IMR-90 (cell line): Measurements from ENCODE around the gene RHOU. TPM values are rescaled to one million over a fixed set of nuclear protein-coding genes. Genes with fewer than 3 reads are reported as not detected.

Experiments
- ATAC-seq: fragments of 200-7000 bp; cut with Tn5 transposase; 2 replicates; pipeline ENCODE4 v1.9.1; 2020; ENCODE audit warnings: low read depth, mild to moderate bottlenecking, moderate library complexity
- BruUV-seq: library from RNA; stranded (reverse); fragments of 400-500 nt; replicated peaks from 2 replicates; lab custom pipeline; 2021; lab: Mats Ljungman, UMichigan
- CTCF ChIA-PET: fragments of 300-600 bp; formaldehyde crosslinking; extraction: SDS; loops from one replicate; lab custom pipeline; 2021; ENCODE audit warnings: antibody characterized with exemption; lab: Yijun Ruan, JAX
- POLR2A ChIA-PET: fragments of 300-600 bp; sonication (Branson Sonifier 250); formaldehyde crosslinking; loops from one replicate; lab custom pipeline; 2022; ENCODE audit warnings: antibody characterized with exemption; ENCODE audit not compliant: unreplicated experiment; lab: Charles Lee
- DNase-seq: peaks from one replicate; pipeline ENCODE4 v3.0.0; 2013
- H2AFZ ChIP-seq: replicated peaks from 2 replicates; pipeline ENCODE3; 2013; ENCODE audit warnings: low read length, mild to moderate bottlenecking; ENCODE audit not compliant: poor library complexity
- H2AK5ac ChIP-seq: 2 replicates; pipeline ENCODE4 v1.6.1; 2013; ENCODE audit warnings: low read depth, low read length, inconsistent platforms
- H2AK9ac ChIP-seq: replicated peaks from 2 replicates; pipeline ENCODE3; 2013; ENCODE audit warnings: mild to moderate bottlenecking, low read depth, low read length, moderate library complexity; ENCODE audit not compliant: poor library complexity
- H2BK120ac ChIP-seq: 2 replicates; pipeline ENCODE4 v1.6.1; 2013; ENCODE audit warnings: low read depth, low read length, inconsistent platforms
- H2BK15ac ChIP-seq: 3 replicates; pipeline ENCODE4 v1.6.1; 2013; ENCODE audit warnings: low read depth, low read length, inconsistent platforms
- H2BK20ac ChIP-seq: 2 replicates; pipeline ENCODE4 v1.6.1; 2013; ENCODE audit warnings: low read depth, mild to moderate bottlenecking, inconsistent platforms, low read length, moderate library complexity
- H2BK5ac ChIP-seq: 2 replicates; pipeline ENCODE4 v1.6.1; 2013; ENCODE audit warnings: mild to moderate bottlenecking, low read depth, low read length, inconsistent platforms; ENCODE audit not compliant: poor library complexity, severe bottlenecking
- H3K14ac ChIP-seq: replicated peaks from 2 replicates; pipeline ENCODE4 v1.6.1; 2013; ENCODE audit warnings: low read depth, low read length, inconsistent platforms
- H3K18ac ChIP-seq: 2 replicates; pipeline ENCODE4 v1.6.1; 2013; ENCODE audit warnings: low read depth, low read length, control low read depth
- H3K23ac ChIP-seq: 2 replicates; pipeline ENCODE4 v1.6.1; 2013; ENCODE audit warnings: low read depth, low read length, inconsistent platforms
- H3K27ac ChIP-seq: 2 replicates; pipeline ENCODE4 v1.5.1; 2013; ENCODE audit warnings: mild to moderate bottlenecking, control low read depth, low read length; ENCODE audit not compliant: insufficient read depth
- H3K27me3 ChIP-seq: 2 replicates; pipeline ENCODE4 v1.6.1; 2013; ENCODE audit warnings: low read length; ENCODE audit not compliant: control insufficient read depth, insufficient read depth
- H3K36me3 ChIP-seq: 2 replicates; pipeline ENCODE4 v1.6.1; 2013; ENCODE audit warnings: low read length, mixed read lengths; ENCODE audit not compliant: control insufficient read depth, insufficient read depth
- H3K4ac ChIP-seq: 2 replicates; pipeline ENCODE4 v1.6.1; 2013; ENCODE audit warnings: low read depth, low read length, inconsistent platforms
- H3K4me1 ChIP-seq: 2 replicates; pipeline ENCODE4 v1.6.1; 2013; ENCODE audit warnings: low read length, mixed read lengths; ENCODE audit not compliant: control insufficient read depth, insufficient read depth
- H3K4me2 ChIP-seq: 2 replicates; pipeline ENCODE4 v1.6.1; 2013; ENCODE audit warnings: low read depth, mild to moderate bottlenecking, control low read depth, low read length, moderate library complexity
- H3K4me3 ChIP-seq: 2 replicates; pipeline ENCODE4 v1.5.1; 2013; ENCODE audit warnings: low read depth, mild to moderate bottlenecking, control low read depth, low read length, moderate library complexity; ENCODE audit not compliant: insufficient read depth
- H3K56ac ChIP-seq: 2 replicates; pipeline ENCODE4 v1.6.1; 2013; ENCODE audit warnings: low read length, inconsistent platforms; ENCODE audit not compliant: insufficient read depth; ENCODE audit errors: extremely low read depth
- H3K79me1 ChIP-seq, 2 experiments: 2 replicates each; pipeline ENCODE4 v1.6.1; 2013; ENCODE audit warnings: low read length in 2 of 2, inconsistent platforms in 1 of 2, low read depth in 1 of 2
- H3K9ac ChIP-seq: 2 replicates; pipeline ENCODE4 v1.6.1; 2013; ENCODE audit warnings: low read depth, low read length, control low read depth
- H3K9me1 ChIP-seq: 2 replicates; pipeline ENCODE4 v1.6.1; 2013; ENCODE audit warnings: low read length, inconsistent platforms; ENCODE audit not compliant: insufficient read depth
- H3K9me3 ChIP-seq: 2 replicates; pipeline ENCODE4 v1.6.1; 2013; ENCODE audit warnings: low read length; ENCODE audit not compliant: control insufficient read depth, insufficient read depth
- H4K20me1 ChIP-seq: 2 replicates; pipeline ENCODE4 v1.6.1; 2013; ENCODE audit warnings: low read length, inconsistent platforms; ENCODE audit not compliant: insufficient read depth
- H4K5ac ChIP-seq: 2 replicates; pipeline ENCODE4 v1.6.1; 2013; ENCODE audit warnings: mild to moderate bottlenecking, low read depth, low read length, control low read depth
- H4K8ac ChIP-seq, 2 experiments: 2 replicates each; pipeline ENCODE4 v1.6.1; 2013; ENCODE audit warnings: low read depth in 2 of 2, low read length in 2 of 2, control low read depth in 1 of 2, inconsistent platforms in 1 of 2
- H4K91ac ChIP-seq: 2 replicates; pipeline ENCODE4 v1.6.1; 2013; ENCODE audit warnings: low read depth, low read length, inconsistent platforms; ENCODE audit not compliant: insufficient read depth
- BHLHE40 ChIP-seq: fragments of 150-350 bp; IDR thresholded peaks from 2 replicates; pipeline ENCODE4 v1.6.1; 2016; ENCODE audit warnings: mild to moderate bottlenecking, low read depth, low read length
- CEBPB ChIP-seq: IDR thresholded peaks from 2 replicates; pipeline ENCODE4 v1.6.1; 2012; ENCODE audit warnings: low read depth, low read length, improper control_type of control experiment
- CHD1 ChIP-seq: IDR thresholded peaks from 2 replicates; pipeline ENCODE4 v1.6.1; 2012; ENCODE audit warnings: low read depth, low read length, improper control_type of control experiment
- CTCF ChIP-seq: conservative IDR thresholded peaks from 2 replicates; pipeline ENCODE4 v1.5.1; 2012; ENCODE audit warnings: mild to moderate bottlenecking, low read depth, low read length, improper control_type of control experiment
- FOS ChIP-seq: fragments of 150-350 bp; IDR thresholded peaks from 2 replicates; pipeline ENCODE4 v1.6.1; 2016; ENCODE audit warnings: low read depth, low read length
- MAFK ChIP-seq: IDR thresholded peaks from 2 replicates; pipeline ENCODE4 v1.6.1; 2012; ENCODE audit warnings: low read depth, low read length, improper control_type of control experiment
- MAZ ChIP-seq: IDR thresholded peaks from 2 replicates; pipeline ENCODE4 v1.6.1; 2012; ENCODE audit warnings: low read depth, mild to moderate bottlenecking, low read length, improper control_type of control experiment, moderate library complexity, borderline replicate concordance
- MXI1 ChIP-seq: IDR thresholded peaks from 2 replicates; pipeline ENCODE4 v1.6.1; 2012; ENCODE audit warnings: low read depth, mild to moderate bottlenecking, low read length, moderate library complexity, borderline replicate concordance
- NFE2L2 ChIP-seq: fragments of 150-350 bp; IDR thresholded peaks from 2 replicates; pipeline ENCODE4 v1.6.1; 2016; ENCODE audit warnings: low read depth, mild to moderate bottlenecking, low read length
- POLR2A ChIP-seq: IDR thresholded peaks from 2 replicates; pipeline ENCODE4 v1.6.1; 2012; ENCODE audit warnings: mild to moderate bottlenecking, low read depth, low read length
- RAD21 ChIP-seq: IDR thresholded peaks from 2 replicates; pipeline ENCODE4 v1.6.1; 2012; ENCODE audit warnings: low read length, improper control_type of control experiment
- RCOR1 ChIP-seq: IDR thresholded peaks from 2 replicates; pipeline ENCODE4 v1.6.1; 2012; ENCODE audit warnings: mild to moderate bottlenecking, low read length, improper control_type of control experiment; ENCODE audit not compliant: insufficient replicate concordance
- RFX5 ChIP-seq: IDR thresholded peaks from 2 replicates; pipeline ENCODE4 v1.8.0; 2012; ENCODE audit warnings: low read depth, mild to moderate bottlenecking, low read length, moderate library complexity
- SMC3 ChIP-seq: fragments of 150-350 bp; IDR thresholded peaks from 2 replicates; pipeline ENCODE4 v1.6.1; 2016; ENCODE audit warnings: low read depth, mild to moderate bottlenecking, antibody characterized with exemption, low read length, moderate library complexity
- USF2 ChIP-seq: fragments of 150-350 bp; IDR thresholded peaks from 2 replicates; pipeline ENCODE4 v1.6.1; 2017; ENCODE audit warnings: mild to moderate bottlenecking, antibody characterized with exemption, low read length, low read depth
- WGBS, 2 experiments: methylation state at CpG; one replicate each; pipeline versions ENCODE4 v1.1.5 to v1.1.7; 2013; ENCODE audit warnings: missing lambda C conversion rate in 2 of 2; ENCODE audit not compliant: insufficient read length in 1 of 2; ENCODE audit errors: extremely low coverage in 2 of 2; 5-methylcytosine and 5-hydroxymethylcytosine counted together
- dilution Hi-C: fragments of 300-500 bp; cut with HindIII; formaldehyde crosslinking; loops from one replicate; pipeline ENCODE4 v1.14.3; 2018; ENCODE audit warnings: low sequenced_read_pairs; ENCODE audit not compliant: unreplicated experiment
- in situ Hi-C: fragments of 300-500 bp; cut with MboI; formaldehyde crosslinking; loops from 3 replicates; pipeline ENCODE4 v1.14.3; 2019; ENCODE audit warnings: low sequenced_read_pairs, inconsistent platforms, mixed read lengths
- intact Hi-C: fragments of 100-400 bp; cut with micrococcal nuclease; formaldehyde crosslinking; loops from 2 replicates; pipeline ENCODE4 v1.10.0; 2022
- polyA plus RNA-seq, 3 experiments: library from polyadenylated mRNA; depleted of rRNA; stranded (reverse); fragments of >200 nt; gene quantifications; 2 replicates each; pipeline ENCODE4 v1.2.3, GENCODE V29; 2012; ENCODE audit warnings: low replicate concordance in 1 of 3
- total RNA-seq: library from RNA; depleted of rRNA; stranded (reverse); fragments of >200 nt; gene quantifications from 2 replicates; pipeline ENCODE4 v1.2.3, GENCODE V29; 2012
- TF ChIP-seq, protein P1 (sequence below): fragments of 150-350 bp; IDR thresholded peaks from 2 replicates; pipeline ENCODE4 v1.6.1; 2016; ENCODE audit warnings: low read depth, mild to moderate bottlenecking, low read length, moderate library complexity, borderline replicate concordance

Gene RHOU
- total and polyA plus RNA-seq, 2 of the 4 experiments (the other 2 are of a cell fraction): 0.44 to 0.72 TPM

GRCh38 chr1:228763561-228763960, 28.3 kb downstream of the RHOU start:
- CTCF ChIA-PET: no interaction called here
- Histone ChIP-seq H3K56ac (no peak overlapping the region), H3K23ac (no peak overlapping the region), H2BK15ac (no peak overlapping the region), H2BK120ac (no peak overlapping the region), H3K4ac (no peak overlapping the region), H4K20me1 (no peaks in the 10 kb centered on the region), H3K14ac (no peak overlapping the region), H3K36me3 (no peaks in the 10 kb centered on the region), H4K91ac (no peak overlapping the region), H3K9me3 (no peaks in the 10 kb centered on the region), H2AK9ac (no peak overlapping the region), H3K27me3 (peaks cover 17% of the 10 kb centered on the region), H4K5ac (no peak overlapping the region), H3K9me1 (no peaks in the 10 kb centered on the region), H4K8ac (no peak overlapping the region), H3K4me1 (no peaks in the 10 kb centered on the region), H3K4me2 (no peak overlapping the region), H2AFZ (no peak overlapping the region), H2BK5ac (no peak overlapping the region), H2BK20ac (no peak overlapping the region), H3K4me3 (no peak overlapping the region), H3K9ac (no peak overlapping the region), H3K79me1 (no peaks in the 10 kb centered on the region), H3K27ac (no peak overlapping the region), H2AK5ac (no peak overlapping the region), H3K18ac (no peak overlapping the region)
- TF ChIP-seq, protein P1, sequence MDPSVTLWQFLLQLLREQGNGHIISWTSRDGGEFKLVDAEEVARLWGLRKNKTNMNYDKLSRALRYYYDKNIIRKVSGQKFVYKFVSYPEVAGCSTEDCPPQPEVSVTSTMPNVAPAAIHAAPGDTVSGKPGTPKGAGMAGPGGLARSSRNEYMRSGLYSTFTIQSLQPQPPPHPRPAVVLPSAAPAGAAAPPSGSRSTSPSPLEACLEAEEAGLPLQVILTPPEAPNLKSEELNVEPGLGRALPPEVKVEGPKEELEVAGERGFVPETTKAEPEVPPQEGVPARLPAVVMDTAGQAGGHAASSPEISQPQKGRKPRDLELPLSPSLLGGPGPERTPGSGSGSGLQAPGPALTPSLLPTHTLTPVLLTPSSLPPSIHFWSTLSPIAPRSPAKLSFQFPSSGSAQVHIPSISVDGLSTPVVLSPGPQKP: no peak
- TF ChIP-seq RAD21 (no peak), NFE2L2 (no peak), CTCF (no peak), SMC3 (no peak), RFX5 (no peak), BHLHE40 (no peak), FOS (no peak), MXI1 (no peak), RCOR1 (no peak), CEBPB (no peak), MAFK (no peak), CHD1 (no peak), MAZ (no peak), POLR2A (no peak), USF2 (no peak)
- ATAC-seq: no peak
- intact Hi-C loops (no loop called here), dilution Hi-C loops (no loop called here), in situ Hi-C loops (no loop called here)
- POLR2A ChIA-PET: no interaction called here
- DNase-seq: no peak
- no TSS peak for BruUV-seq
- no CpG with 5 or more reads among the region's 3 CpGs for WGBS, 2 experiments
